ENCODE measurements around the gene FCRL6.

- TF ChIP-seq POLR2A (IDR thresholded peaks at IDR 0.05), result no peak
- no peak for TF ChIP-seq CTCF (IDR thresholded peaks at IDR 0.05)
Observed at GRCh38 chr1:159828176-159828575, 26.0 kb downstream of the FCRL6 start.
